Uterus (tissue), 4 donors: ENCODE measurements around the gene CRY2. TPM values are rescaled to one million over a fixed set of nuclear protein-coding genes. Genes with fewer than 3 reads are reported as not detected.
A peak's percentile ranks its signal among the peaks of the same experiment; 100 is the strongest.

Experiments
- DNase-seq, 2 donors: peaks; one replicate each; pipeline ENCODE4 v3.0.0-alpha.2; 2019 to 2020
- H3K27ac ChIP-seq, 2 donors: fragments of 200-600 bp; sonication (generic); 1 replicate in 1 of 2; 2 replicates in 1 of 2; pipeline ENCODE4 v1.5.1; 2016 to 2018
- H3K27me3 ChIP-seq, 2 donors: fragments of 200-600 bp; sonication (generic); one replicate each; pipeline ENCODE4 v1.5.1; 2018 to 2019; ENCODE audit warnings: control low read depth in 1 of 2
- H3K36me3 ChIP-seq, 2 donors: fragments of 200-600 bp; sonication (generic); one replicate each; pipeline ENCODE4 v1.5.1; 2019; ENCODE audit warnings: control low read depth in 1 of 2
- H3K4me1 ChIP-seq, 2 donors: fragments of 200-600 bp; sonication (generic); one replicate each; pipeline ENCODE4 v1.5.1; 2018 to 2019; ENCODE audit warnings: control low read depth in 1 of 2
- H3K4me3 ChIP-seq, 2 donors: fragments of 200-600 bp; sonication (generic); 1 replicate in 1 of 2; 2 replicates in 1 of 2; pipeline ENCODE4 v1.5.1; 2018 to 2019; ENCODE audit warnings: mild to moderate bottlenecking in 1 of 2
- H3K9me3 ChIP-seq, 2 donors: fragments of 200-600 bp; sonication (generic); one replicate each; pipeline ENCODE4 v1.5.1; 2019; ENCODE audit warnings: control low read depth in 1 of 2
- CTCF ChIP-seq, 4 experiments: fragments of 200-600 bp in 2 of 4; fragments of 450-650 bp in 2 of 4; sonication (generic) in 2 of 4; IDR thresholded peaks; one replicate each; pipeline ENCODE4 v1.5.1; 2016 to 2019; ENCODE audit warnings: antibody characterized with exemption in 4 of 4, mild to moderate bottlenecking in 2 of 4, moderate library complexity in 1 of 4
- POLR2A ChIP-seq, 2 donors: fragments of 450-650 bp; IDR thresholded peaks; one replicate each; pipeline ENCODE4 v1.6.1; 2016; ENCODE audit warnings: antibody characterized with exemption in 2 of 2, mild to moderate bottlenecking in 1 of 2, moderate library complexity in 1 of 2
- intact Hi-C: fragments of 100-400 bp; cut with DNase I; formaldehyde crosslinking; loops from one replicate; pipeline ENCODE4 v1.15.1; 2023; ENCODE audit warnings: low total_unique reads
- total RNA-seq, 4 donors: library from RNA; depleted of rRNA in 3 of 4; stranded (reverse); fragments of >200 nt in 3 of 4; gene quantifications; one replicate each; pipeline versions ENCODE4 v1.1.0 to v1.2.4, GENCODE V29; 2014 to 2023
- donor health status: DM: yes; HTN: yes; CAD: no.

CRY2 gene
- total RNA-seq, 4 donors from 2014 or later, result 22.1 to 91.8 (median 61.0) TPM

DNA sequence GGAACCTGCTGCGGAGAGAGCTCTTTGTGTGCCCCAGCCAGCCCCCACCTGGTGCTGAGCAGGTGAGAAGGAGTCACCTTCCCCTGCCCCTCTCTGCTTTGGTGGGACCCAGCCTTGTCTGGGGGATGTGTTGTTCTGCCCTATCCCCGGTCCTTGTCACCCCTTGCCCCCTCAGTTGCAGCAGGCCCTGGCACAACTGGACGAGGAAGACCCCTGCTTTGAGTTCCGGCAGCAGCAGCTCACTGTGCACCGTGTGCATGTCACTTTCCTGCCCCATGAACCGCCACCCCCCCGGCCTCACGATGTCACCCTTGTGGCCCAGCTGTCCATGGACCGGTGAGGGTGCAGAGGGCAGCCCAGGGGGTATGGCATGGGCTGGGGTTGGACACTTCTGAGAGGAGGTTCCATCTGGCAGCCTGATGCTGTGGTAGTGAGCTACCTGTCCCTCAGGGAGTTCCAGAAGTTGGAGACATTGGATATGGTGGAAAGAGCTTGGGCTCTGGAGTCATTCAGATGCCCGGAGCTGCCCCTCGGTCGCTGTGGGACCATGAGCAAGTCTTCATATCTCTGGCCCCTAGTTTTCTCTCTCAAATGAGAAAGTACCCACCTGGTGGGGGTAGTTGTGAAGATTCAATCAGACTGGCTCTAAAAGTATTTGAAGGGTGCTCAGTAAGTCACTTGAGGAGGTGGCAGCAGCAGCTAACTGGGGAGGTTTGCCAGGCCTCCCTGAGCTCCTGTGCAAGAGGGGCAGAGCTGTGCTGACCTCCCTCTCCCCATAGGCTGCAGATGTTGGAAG is 79.5 kb downstream of the CRY2 start:
- DNase-seq, result peak in 1 of 2 donors; percentile 11
- H3K9me3 ChIP-seq, result no peaks in the 10 kb centered on the region
- no peak overlapping the region for H3K4me3 ChIP-seq
- H3K27me3 ChIP-seq, result peaks cover 0 to 12% of the 10 kb centered on the region in 2 donors
- intact Hi-C loops, result no loop called here
- H3K36me3 ChIP-seq, result no peaks in the 10 kb centered on the region
- H3K4me1 ChIP-seq, result peaks cover 0 to 16% of the 10 kb centered on the region in 2 donors
- TF ChIP-seq CTCF (IDR thresholded peaks at IDR 0.05) (no peak), POLR2A (IDR thresholded peaks at IDR 0.05) (no peak)
- H3K27ac ChIP-seq, result no peak overlapping the region

DNA sequence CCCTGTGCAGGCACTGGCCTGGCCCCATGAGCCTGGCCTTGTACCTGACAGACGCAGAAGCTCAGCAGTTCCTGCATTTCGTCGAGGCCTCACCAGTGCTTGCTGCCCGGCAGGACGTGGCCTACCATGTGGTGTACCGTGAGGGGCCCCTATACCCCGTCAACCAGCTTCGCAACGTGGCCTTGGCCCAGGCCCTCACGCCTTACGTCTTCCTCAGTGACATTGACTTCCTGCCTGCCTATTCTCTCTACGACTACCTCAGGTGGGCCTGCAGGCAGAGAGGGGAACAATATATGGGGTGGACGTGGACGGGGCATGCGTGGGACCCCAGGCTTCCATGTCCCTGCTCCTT is 80.0 kb downstream of the CRY2 start:
- Histone ChIP-seq H3K4me1 (peaks cover 0 to 11% of the 10 kb centered on the region in 2 donors), H3K4me3 (no peak overlapping the region), H3K27ac (no peak overlapping the region), H3K27me3 (peaks cover 0 to 8% of the 10 kb centered on the region in 2 donors), H3K36me3 (no peaks in the 10 kb centered on the region), H3K9me3 (no peaks in the 10 kb centered on the region)
- no peak for TF ChIP-seq CTCF (IDR thresholded peaks at IDR 0.05)
- no peak for DNase-seq
- intact Hi-C loops, result no loop called here

DNA sequence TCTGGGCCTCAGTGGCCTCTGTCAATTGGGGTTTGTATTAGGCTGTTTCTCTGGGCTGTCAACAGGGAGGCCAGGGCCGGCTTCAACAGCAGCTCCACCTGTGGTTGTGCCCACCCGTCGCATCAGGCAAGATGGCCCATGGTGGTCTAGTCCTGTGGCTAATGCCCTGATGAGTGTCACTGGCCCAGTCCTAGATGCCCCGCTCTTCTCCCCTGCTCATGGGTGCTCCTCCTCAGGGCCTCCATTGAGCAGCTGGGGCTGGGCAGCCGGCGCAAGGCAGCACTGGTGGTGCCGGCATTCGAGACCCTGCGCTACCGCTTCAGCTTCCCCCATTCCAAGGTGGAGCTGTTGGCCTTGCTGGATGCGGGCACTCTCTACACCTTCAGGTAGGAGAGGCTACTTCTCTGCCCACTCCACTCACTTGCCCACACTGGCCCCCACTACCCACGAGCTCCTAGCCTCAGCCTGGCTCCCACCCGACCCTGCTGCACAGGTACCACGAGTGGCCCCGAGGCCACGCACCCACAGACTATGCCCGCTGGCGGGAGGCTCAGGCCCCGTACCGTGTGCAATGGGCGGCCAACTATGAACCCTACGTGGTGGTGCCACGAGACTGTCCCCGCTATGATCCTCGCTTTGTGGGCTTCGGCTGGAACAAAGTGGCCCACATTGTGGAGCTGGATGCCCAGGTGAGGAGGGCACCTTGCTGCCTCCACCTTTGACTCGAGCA is 80.6 kb downstream of the CRY2 start:
- intact Hi-C loops, result no loop called here
- Histone ChIP-seq H3K36me3 (no peaks in the 10 kb centered on the region), H3K27ac (no peak overlapping the region), H3K4me1 (peaks cover 0 to 6% of the 10 kb centered on the region in 2 donors), H3K4me3 (no peak overlapping the region), H3K27me3 (peaks cover 0 to 2% of the 10 kb centered on the region in 2 donors), H3K9me3 (no peaks in the 10 kb centered on the region)
- no peak for DNase-seq
- TF ChIP-seq POLR2A (IDR thresholded peaks at IDR 0.05), result no peak
- no peak for TF ChIP-seq CTCF (IDR thresholded peaks at IDR 0.05)

GRCh38 chr11:45928535-45929215 is 81.4 kb downstream of the CRY2 start:
- H3K36me3 ChIP-seq, result no peaks in the 10 kb centered on the region
- H3K4me3 ChIP-seq, result no peak overlapping the region
- intact Hi-C loops, result no loop called here
- no peak overlapping the region for H3K27ac ChIP-seq
- DNase-seq, result no peak
- H3K9me3 ChIP-seq, result no peaks in the 10 kb centered on the region
- TF ChIP-seq POLR2A (IDR thresholded peaks at IDR 0.05) (no peak), CTCF (IDR thresholded peaks at IDR 0.05) (no peak)
- H3K27me3 ChIP-seq, result no peaks in the 10 kb centered on the region
- H3K4me1 ChIP-seq, result no peaks in the 10 kb centered on the region
